GM18499 (cell line): Measurements from ENCODE around the gene TNFAIP6.
"Not testable (repeated sequence)": the region's sequence is repeated elsewhere in the genome, so short reads cannot be mapped to it uniquely, and the experiment has no call there.

Experiments used
- ATAC-seq: cut with Tn5 transposase; IDR thresholded peaks from one replicate; pipeline ENCODE4 v1.9.1; 2021; ENCODE audit warnings: moderate number of reproducible peaks; ENCODE audit not compliant: insufficient read depth, unreplicated experiment

TNFAIP6 gene

GRCh38 chr2:151357359-151357758 lies at the start of gene TNFAIP6:
Gene TNFAIP6 (plus strand): TSS chr2:151357592. CDS start chr2:151357667, 75 bp downstream.
- no peak for ATAC-seq

DNA sequence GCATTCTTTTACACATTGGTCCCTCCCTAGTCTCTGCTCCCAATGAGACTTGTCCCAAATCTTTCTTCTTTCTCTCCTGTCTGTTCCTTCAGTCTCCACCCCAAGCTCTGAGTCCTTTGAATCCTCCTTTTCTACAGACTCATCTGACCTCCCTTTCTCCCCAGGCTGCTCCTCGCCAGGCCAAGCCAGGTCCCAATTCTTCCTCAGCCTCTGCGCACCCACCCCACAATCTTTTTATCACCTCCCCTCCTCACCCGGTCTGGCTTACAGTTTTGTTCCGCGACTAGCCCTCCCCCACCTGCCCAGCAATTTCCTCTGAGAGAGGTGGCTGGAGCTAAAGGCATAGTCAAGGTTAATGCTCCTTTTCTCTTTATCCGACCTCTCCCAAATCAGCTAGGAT lies 47.1 kb upstream of the TNFAIP6 start:
- ATAC-seq, result not testable (repeated sequence)

GRCh38 chr2:151312440-151312839 lies 45.0 kb upstream of the TNFAIP6 start:
- not testable (repeated sequence) for ATAC-seq

DNA sequence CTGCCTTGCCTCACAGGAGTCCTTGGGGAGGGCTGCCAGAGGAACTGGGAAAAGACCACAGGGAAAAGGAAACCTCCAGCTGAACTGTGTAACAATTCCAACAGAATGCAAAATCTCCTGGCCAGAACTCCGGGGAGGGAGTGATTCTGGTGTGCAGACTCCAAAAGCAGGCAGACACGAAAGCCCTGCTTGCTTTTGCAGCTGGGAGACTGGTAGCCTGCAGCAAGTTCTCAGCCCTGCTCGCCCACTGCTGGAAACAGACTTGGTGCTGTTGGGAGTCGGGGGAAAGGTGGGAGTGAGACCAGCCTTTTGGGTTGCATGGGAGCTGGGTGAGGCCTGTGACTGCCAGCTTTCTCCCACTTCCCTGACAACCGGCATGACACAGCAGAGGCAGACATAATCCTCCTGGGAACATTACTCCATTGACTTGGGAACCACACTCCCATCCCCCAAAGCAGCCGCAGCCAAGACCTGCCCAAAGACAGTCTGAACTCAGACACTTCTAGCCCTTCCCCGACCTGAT lies 42.0 kb upstream of the TNFAIP6 start:
- ATAC-seq, result no peak

DNA sequence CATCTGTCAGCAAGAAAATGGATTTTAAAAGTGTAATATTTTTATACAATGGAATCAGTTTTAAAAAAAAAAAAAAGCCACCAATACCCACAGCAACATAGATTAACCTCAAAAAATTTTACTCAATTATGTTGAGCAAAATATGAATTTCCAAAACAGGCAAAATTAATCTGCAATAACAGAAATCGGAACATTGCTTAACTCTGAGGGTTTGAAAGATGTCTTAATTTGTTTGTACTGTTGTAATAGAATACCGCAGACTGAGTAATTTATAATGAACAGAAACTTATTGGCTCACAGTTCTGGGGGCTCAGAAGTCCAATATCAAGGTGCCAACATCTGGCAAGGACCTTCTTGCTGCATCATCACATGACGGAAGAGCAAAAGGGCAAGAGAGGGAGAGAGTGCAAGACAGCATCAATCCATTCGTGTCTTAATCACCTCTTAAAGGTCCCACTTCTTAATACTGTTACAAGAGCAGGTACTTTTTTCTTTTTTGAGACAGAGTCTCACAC lies 31.8 kb upstream of the TNFAIP6 start:
- no peak for ATAC-seq

- no peak for ATAC-seq
These were observed 30.8 kb upstream of the TNFAIP6 start for GRCh38 chr2:151326554-151326953.

- ATAC-seq, result no peak
These were observed 27.4 kb upstream of the TNFAIP6 start for GRCh38 chr2:151329998-151330397.

- ATAC-seq, result no peak
These were observed 24.3 kb upstream of the TNFAIP6 start for GRCh38 chr2:151333083-151333482.

DNA sequence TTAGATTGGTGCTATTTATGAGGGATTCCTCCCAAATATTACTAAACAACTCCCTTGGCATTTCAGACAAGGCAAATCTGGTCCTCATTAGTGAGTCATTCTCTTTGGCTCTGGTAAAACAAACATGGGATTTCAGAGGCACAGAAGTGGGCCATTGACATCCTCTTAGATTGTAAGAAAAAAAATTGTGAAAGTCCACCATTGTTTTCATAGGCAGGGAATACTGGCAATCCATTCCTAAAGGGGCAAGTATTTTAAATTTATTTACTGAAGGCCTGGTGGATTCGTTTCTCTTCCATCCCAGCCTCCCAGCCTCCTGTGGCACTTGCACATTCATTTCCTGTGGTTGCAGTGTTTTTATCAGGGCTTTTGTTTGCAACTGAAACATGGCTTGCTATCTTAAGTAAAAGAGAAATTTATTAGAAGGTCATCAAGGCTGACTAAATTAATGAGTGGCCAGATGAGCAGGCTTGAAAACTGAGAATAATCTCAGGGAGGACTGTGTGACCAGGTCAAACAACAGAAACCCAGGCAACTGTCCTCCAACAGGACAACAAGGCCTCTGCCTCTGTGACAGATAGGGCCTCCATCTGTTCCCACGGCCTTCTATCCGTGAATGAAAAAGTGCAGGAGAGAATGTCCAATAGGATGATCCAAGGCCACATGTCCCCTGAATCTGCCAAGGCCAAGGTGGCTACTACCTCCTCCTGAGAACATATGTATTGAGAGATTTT lies 23.1 kb upstream of the TNFAIP6 start:
- ATAC-seq, result no peak

GRCh38 chr2:151336863-151337371 lies 20.5 kb upstream of the TNFAIP6 start:
- no peak for ATAC-seq

GRCh38 chr2:151337643-151338042 lies 19.7 kb upstream of the TNFAIP6 start:
- no peak for ATAC-seq

DNA sequence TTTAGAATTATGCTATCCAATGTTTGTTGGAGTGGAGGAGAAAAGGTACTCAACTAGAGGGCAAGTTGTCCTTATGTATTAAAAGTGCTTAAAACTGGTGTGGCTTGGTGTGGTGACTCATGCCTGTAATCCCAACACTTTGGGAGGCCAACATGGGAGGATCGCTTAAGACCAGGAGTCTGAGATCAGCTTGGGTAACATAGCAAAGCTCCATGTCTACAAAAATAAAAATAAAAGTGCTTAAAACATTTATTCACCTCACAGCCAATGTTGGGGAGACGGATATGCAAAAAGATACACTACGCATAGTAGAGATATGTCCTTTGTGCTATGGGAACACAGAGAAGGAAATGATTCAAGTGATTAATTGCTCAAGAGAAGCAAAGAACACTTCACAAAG lies 19.3 kb upstream of the TNFAIP6 start:
- no peak for ATAC-seq

GRCh38 chr2:151343073-151343472 lies 14.3 kb upstream of the TNFAIP6 start:
- no peak for ATAC-seq

DNA sequence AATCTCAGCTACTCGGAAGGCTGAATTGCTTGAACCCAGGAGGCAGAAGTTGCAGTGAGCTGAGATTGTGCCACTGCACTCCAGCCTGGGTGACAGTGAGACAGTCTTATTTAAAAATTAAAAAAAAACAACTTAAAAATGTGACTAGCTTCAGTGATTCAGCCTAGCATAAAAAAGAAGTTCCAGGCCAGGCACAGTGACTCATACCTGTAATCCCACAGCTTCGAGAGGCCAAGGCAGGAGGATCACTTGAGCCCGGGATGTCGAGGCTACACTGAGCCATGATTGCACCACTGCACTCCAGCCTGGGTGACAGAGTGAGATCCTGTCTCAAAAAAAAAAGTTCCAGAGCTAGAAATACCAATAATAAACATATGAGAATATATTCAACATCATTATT lies 13.2 kb upstream of the TNFAIP6 start:
- ATAC-seq, result not testable (repeated sequence)

- ATAC-seq, result no peak
These were observed 12.5 kb upstream of the TNFAIP6 start for GRCh38 chr2:151344906-151345305.

DNA sequence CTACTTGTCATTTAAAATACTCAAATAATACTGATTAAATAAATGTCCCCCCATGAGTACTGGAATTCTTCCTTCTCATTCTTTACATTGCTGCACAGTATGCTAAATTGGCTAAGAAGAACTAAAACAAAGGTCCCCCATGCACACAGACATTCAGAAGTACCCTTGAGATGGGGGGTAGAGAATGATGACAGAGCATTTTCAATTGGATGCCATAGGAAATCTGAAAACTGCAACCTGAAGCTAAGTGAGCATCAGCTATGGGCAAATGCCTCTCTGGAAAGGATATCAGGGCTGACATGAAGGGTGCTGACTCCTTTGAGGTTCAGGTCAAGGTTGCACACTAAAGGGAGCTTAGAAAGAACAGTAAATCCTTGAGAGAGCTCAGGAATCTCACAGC lies 10.1 kb upstream of the TNFAIP6 start:
- no peak for ATAC-seq

GRCh38 chr2:151347906-151348305 lies 9.5 kb upstream of the TNFAIP6 start:
- ATAC-seq, result no peak

DNA sequence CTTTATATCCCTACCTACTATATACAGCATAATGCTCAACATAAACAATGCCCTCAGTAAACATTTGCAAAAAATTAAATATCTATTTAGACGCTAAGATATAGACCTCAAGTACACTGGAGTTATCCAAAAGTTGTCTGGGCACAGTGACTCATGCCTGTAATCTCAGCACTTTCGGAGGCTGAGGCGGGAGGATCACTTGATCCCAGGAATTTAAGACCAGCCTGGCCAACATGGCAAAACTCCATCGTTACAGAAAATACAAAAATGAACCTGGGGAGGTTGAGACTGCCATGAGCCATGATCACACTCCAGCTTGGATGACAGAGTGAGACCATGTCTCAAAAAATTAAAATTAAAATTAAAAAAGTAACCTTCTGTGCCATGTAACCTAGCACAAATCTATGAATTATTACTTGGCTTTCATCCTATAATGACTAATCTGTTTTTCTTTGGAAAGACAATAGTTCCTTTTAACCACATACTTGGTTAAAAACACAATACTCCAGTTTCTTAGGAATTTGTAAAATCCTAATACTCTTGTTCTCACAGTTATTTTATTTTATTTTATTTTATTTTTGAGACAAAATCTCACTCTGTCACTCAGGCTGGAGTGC lies 6.7 kb upstream of the TNFAIP6 start:
- ATAC-seq, result no peak

GRCh38 chr2:151353995-151354394 lies 3.4 kb upstream of the TNFAIP6 start:
- no peak for ATAC-seq

GRCh38 chr2:151354807-151355206 lies 2.6 kb upstream of the TNFAIP6 start:
- ATAC-seq, result no peak
